HepG2 (cell line): Measurements from ENCODE around the gene TCFL5. TPM values are rescaled to one million over a fixed set of nuclear protein-coding genes. Genes with fewer than 3 reads are reported as not detected.

Experiments
- ATAC-seq: fragments of 200-7000 bp; cut with Tn5 transposase; 3 replicates; pipeline ENCODE4 v1.9.1; 2020; ENCODE audit warnings: mild to moderate bottlenecking, moderate library complexity
- BruUV-seq: library from RNA; stranded (reverse); fragments of 400-500 nt; replicated peaks from 2 replicates; lab custom pipeline; 2021; lab: Mats Ljungman, UMichigan
- CTCF ChIA-PET: fragments of 300-600 bp; formaldehyde crosslinking; extraction: SDS; loops from one replicate; lab custom pipeline; 2021; ENCODE audit warnings: low total read pairs, inconsistent platforms, low intra/inter-chr PET ratio; lab: Yijun Ruan, JAX
- POLR2A ChIA-PET: fragments of 350-600 bp; sonication (Branson Sonifier 250); formaldehyde crosslinking; loops from one replicate; lab custom pipeline; 2020; ENCODE audit warnings: antibody characterized with exemption, inconsistent platforms; lab: Yijun Ruan, JAX
- DNase-seq: peaks from one replicate; pipeline ENCODE4 v3.0.0-alpha.2; 2015; ENCODE audit warnings: low spot score
- FAIRE-seq: peaks from 3 replicates; lab custom pipeline; 2011; peaks lifted over from hg19 to GRCh38; lab: Jason Lieb, UNC
- H2AFZ ChIP-seq: one replicate; pipeline ENCODE4 v1.6.1; 2011; ENCODE audit warnings: low read length, inconsistent platforms
- H3K27ac ChIP-seq: fragments of 300-600 bp; 3 replicates; pipeline ENCODE4 v1.8.0; 2011; ENCODE audit warnings: mixed run types, mild to moderate bottlenecking, mixed read lengths, low read length, inconsistent platforms; ENCODE audit not compliant: insufficient read depth; ENCODE audit errors: extremely low read length
- H3K27me3 ChIP-seq, 2 experiments: fragments of 200-600 bp in 1 of 2; 2 replicates in 1 of 2; 3 replicates in 1 of 2; pipeline versions ENCODE4 v1.6.0 to v1.8.0; 2011; ENCODE audit warnings: low read length in 2 of 2, mild to moderate bottlenecking in 2 of 2, moderate library complexity in 2 of 2, inconsistent platforms in 1 of 2; ENCODE audit not compliant: insufficient read depth in 2 of 2, control insufficient read depth in 1 of 2
- H3K36me3 ChIP-seq, 2 experiments: fragments of 200-600 bp in 1 of 2; replicated peaks in 1 of 2; 2 replicates in 1 of 2; 3 replicates in 1 of 2; pipeline versions ENCODE4 v1.5.1 to v1.8.0; 2011; ENCODE audit warnings: low read length in 2 of 2, inconsistent platforms in 1 of 2; ENCODE audit not compliant: insufficient read depth in 2 of 2, control insufficient read depth in 1 of 2
- H3K4me1 ChIP-seq: 2 replicates; pipeline ENCODE4 v1.5.1; 2012; ENCODE audit warnings: low read length, inconsistent platforms; ENCODE audit not compliant: insufficient read depth
- H3K4me2 ChIP-seq: 2 replicates; pipeline ENCODE4 v1.6.0; 2011; ENCODE audit warnings: low read depth, low read length, inconsistent platforms
- H3K4me3 ChIP-seq, 3 experiments: fragments of 200-600 bp in 1 of 3; sonication (generic), shearing (Covaris generic) in 1 of 3; replicated peaks in 1 of 3; 2 replicates each; pipeline ENCODE4 v1.5.1; 2011 to 2016; ENCODE audit warnings: low read length in 3 of 3, inconsistent platforms in 2 of 3, low read depth in 2 of 3, mild to moderate bottlenecking in 2 of 3, control low read depth in 1 of 3, mixed read lengths in 1 of 3; ENCODE audit not compliant: insufficient read depth in 1 of 3
- H3K79me2 ChIP-seq: one replicate; pipeline ENCODE4 v1.6.1; 2011; ENCODE audit warnings: low read length, inconsistent platforms; ENCODE audit not compliant: insufficient read depth
- H3K9ac ChIP-seq: 2 replicates; pipeline ENCODE4 v1.6.0; 2011; ENCODE audit warnings: mild to moderate bottlenecking, low read depth, low read length, inconsistent platforms; ENCODE audit not compliant: insufficient read depth
- H3K9me3 ChIP-seq: 2 replicates; pipeline ENCODE4 v1.5.1; 2012; ENCODE audit warnings: mild to moderate bottlenecking, low read length
- H4K20me1 ChIP-seq: 2 replicates; pipeline ENCODE4 v1.6.0; 2011; ENCODE audit warnings: inconsistent platforms, mild to moderate bottlenecking, low read length, moderate library complexity; ENCODE audit not compliant: insufficient read depth
- HNF4A ChIP-seq: sonication (generic); formaldehyde crosslinking; IDR thresholded peaks from 2 replicates; pipeline ENCODE4 v1.4.0; 2020; ENCODE audit warnings: missing genetic modification reagents
- ZKSCAN5 ChIP-seq: sonication (generic); formaldehyde crosslinking; IDR thresholded peaks from 2 replicates; pipeline ENCODE4 v1.5.1; 2020; ENCODE audit warnings: mild to moderate bottlenecking, missing genetic modification reagents
- ZNF143 ChIP-seq: sonication (generic); formaldehyde crosslinking; IDR thresholded peaks from 2 replicates; pipeline ENCODE4 v1.4.0; 2020; ENCODE audit warnings: missing genetic modification reagents
- ZNF251 ChIP-seq: sonication (generic); formaldehyde crosslinking; IDR thresholded peaks from 2 replicates; pipeline ENCODE4 v1.9.0; 2021; ENCODE audit warnings: mild to moderate bottlenecking, missing genetic modification reagents
- ZNF430 ChIP-seq: sonication (generic); formaldehyde crosslinking; IDR thresholded peaks from 2 replicates; pipeline ENCODE4 v1.9.0; 2021; ENCODE audit warnings: mild to moderate bottlenecking, missing genetic modification reagents
- ZNF510 ChIP-seq: sonication (generic); formaldehyde crosslinking; IDR thresholded peaks from 2 replicates; pipeline ENCODE4 v1.4.0; 2020; ENCODE audit warnings: low read depth, mild to moderate bottlenecking, missing genetic modification reagents
- ZNF761 ChIP-seq: sonication (generic); formaldehyde crosslinking; conservative IDR thresholded peaks from 2 replicates; pipeline ENCODE4 v1.4.0; 2020; ENCODE audit warnings: mild to moderate bottlenecking, missing genetic modification reagents
- ZNF878 ChIP-seq: sonication (generic); formaldehyde crosslinking; IDR thresholded peaks from 2 replicates; pipeline ENCODE4 v1.8.1; 2023; ENCODE audit warnings: mild to moderate bottlenecking, missing genetic modification reagents, moderate library complexity
- WGBS: methylation state at CpG from one replicate; pipeline ENCODE4 v1.1.6; 2017; ENCODE audit warnings: low lambda C conversion rate; 5-methylcytosine and 5-hydroxymethylcytosine counted together
- in situ Hi-C: cut with HindIII; loops from 2 replicates; pipeline ENCODE4 v1.10.0; 2017; ENCODE audit warnings: low pct_unique_long_range_greater_than_20kb; ENCODE audit not compliant: extremely low pct_ligation_motif_present
- intact Hi-C: fragments of 100-400 bp; cut with micrococcal nuclease; formaldehyde crosslinking; loops from one replicate; pipeline ENCODE4 v1.10.0; 2022; ENCODE audit not compliant: unreplicated experiment
- polyA plus RNA-seq, 8 experiments: library from polyadenylated mRNA; depleted of rRNA in 3 of 8; stranded (reverse) in 7 of 8; unstranded in 1 of 8; fragments of >200 nt; fragmentation: Illumina TruSeq in 4 of 8; extraction: Trizol in 4 of 8; gene quantifications; 2 replicates each; pipeline versions ENCODE4 v1.2.1 to v1.2.3, GENCODE V29; 2011 to 2016; ENCODE audit warnings: low read depth in 4 of 8, missing spikeins in 1 of 8, mixed read lengths in 1 of 8; ENCODE audit not compliant: insufficient read depth in 1 of 8
- total RNA-seq, 5 experiments: library from RNA; depleted of rRNA; stranded (reverse); fragments of >200 nt; fragmentation: Illumina TruSeq; extraction: Trizol; gene quantifications; 2 replicates each; pipeline ENCODE4 v1.2.3, GENCODE V29; 2016; ENCODE audit warnings: low read depth in 1 of 5
- TF ChIP-seq, protein P1 (sequence below): sonication (generic); formaldehyde crosslinking; IDR thresholded peaks from 2 replicates; pipeline ENCODE4 v1.9.0; 2021; ENCODE audit warnings: missing genetic modification reagents, mild to moderate bottlenecking, borderline replicate concordance
- TF ChIP-seq, protein P2 (sequence below): sonication (generic); formaldehyde crosslinking; conservative IDR thresholded peaks from 2 replicates; pipeline ENCODE4 v1.8.0; 2022; ENCODE audit warnings: mild to moderate bottlenecking, moderate library complexity, missing genetic modification reagents
- TF ChIP-seq, protein P3 (sequence below): IDR thresholded peaks from 2 replicates; pipeline ENCODE4 v1.6.1; 2016; ENCODE audit warnings: low read depth
- TF ChIP-seq, protein P4 (sequence below): sonication (generic); formaldehyde crosslinking; IDR thresholded peaks from 2 replicates; pipeline ENCODE4 v1.5.1; 2020; ENCODE audit warnings: missing genetic modification reagents, mild to moderate bottlenecking, borderline replicate concordance

The TCFL5 gene
- total and polyA plus RNA-seq, 2 of the 13 experiments (the other 11 are each of a cell fraction or from before 2014, with no cell fraction given), result 14.8 to 20.0 TPM

DNA sequence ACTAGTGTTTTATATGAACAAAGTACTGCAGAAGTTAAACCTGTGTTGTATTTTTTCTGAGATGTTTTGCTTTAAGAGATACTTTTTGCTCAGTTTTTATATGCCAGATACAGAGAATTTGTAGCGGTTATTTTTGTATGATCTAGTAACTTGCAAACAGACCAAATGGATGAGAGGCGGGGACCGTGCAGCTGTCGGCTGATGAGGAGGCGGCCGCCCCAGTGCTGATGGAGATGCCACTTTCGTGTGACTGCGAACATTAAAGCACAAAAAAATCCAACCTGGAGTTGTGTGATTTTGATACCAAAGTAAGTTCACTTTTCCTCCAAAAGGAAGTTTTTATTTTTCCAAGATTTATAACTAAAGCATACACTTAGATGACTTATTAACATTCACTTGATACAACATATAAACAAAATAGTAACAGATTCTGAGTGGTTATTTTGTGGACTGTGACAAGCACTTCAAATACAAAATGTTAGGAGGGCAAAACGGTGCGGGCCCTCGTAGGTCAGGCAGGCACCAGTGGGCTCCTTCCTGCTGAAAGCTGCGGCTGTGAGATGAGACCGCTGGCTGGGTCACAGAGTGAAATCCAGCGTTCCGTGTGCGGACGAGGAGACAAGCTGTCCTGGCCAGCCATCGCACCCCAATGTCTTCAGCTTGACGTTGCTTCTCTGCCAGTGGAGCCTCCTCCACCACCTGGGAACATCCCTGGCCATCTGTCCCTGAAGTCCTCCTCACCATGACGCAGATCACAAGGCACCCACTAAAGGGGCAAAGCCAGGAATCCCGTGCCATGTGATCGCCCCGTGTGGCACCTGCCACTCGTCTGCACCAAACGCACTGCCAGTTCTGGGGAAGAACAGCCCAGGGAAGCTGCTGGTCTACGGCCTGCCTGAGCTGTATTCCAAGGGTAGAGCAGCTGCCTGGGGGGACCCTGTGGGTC lies 61.0 kb downstream of the TCFL5 start:
- Histone ChIP-seq H3K79me2 (peaks cover 11% of the 10 kb centered on the region), H3K36me3 (peaks cover 27 to 36% of the 10 kb centered on the region in 2 experiments), H3K27ac (no peak overlapping the region), H3K4me2 (no peak overlapping the region), H4K20me1 (peaks cover 5% of the 10 kb centered on the region; the same call in 1 of the 2 replicates), H3K4me1 (peaks cover 37% of the 10 kb centered on the region), H2AFZ (no peak overlapping the region), H3K9ac (no peak overlapping the region), H3K9me3 (no peaks in the 10 kb centered on the region), H3K4me3 (no peak overlapping the region), H3K27me3 (no peaks in the 10 kb centered on the region)
- in situ Hi-C loops (no loop called here), intact Hi-C loops (no loop called here)
- 95% methylated on average over 26 of the region's 26 CpGs for WGBS
- DNase-seq (no peak), FAIRE-seq (no peak), ATAC-seq (no peak)
- CTCF ChIA-PET, result interaction anchor here (0.8 kb wide), 1 partner anchor 8 kb away, joined by 3 read pairs; no protein-coding TSS in a partner anchor
- POLR2A ChIA-PET, result no interaction called here
- BruUV-seq, result no TSS peak
- no peak for TF ChIP-seq ZNF761 (CRISPR knock-in tag)
- TF ChIP-seq ZNF510 (CRISPR knock-in tag), result no peak
- TF ChIP-seq, protein P1, sequence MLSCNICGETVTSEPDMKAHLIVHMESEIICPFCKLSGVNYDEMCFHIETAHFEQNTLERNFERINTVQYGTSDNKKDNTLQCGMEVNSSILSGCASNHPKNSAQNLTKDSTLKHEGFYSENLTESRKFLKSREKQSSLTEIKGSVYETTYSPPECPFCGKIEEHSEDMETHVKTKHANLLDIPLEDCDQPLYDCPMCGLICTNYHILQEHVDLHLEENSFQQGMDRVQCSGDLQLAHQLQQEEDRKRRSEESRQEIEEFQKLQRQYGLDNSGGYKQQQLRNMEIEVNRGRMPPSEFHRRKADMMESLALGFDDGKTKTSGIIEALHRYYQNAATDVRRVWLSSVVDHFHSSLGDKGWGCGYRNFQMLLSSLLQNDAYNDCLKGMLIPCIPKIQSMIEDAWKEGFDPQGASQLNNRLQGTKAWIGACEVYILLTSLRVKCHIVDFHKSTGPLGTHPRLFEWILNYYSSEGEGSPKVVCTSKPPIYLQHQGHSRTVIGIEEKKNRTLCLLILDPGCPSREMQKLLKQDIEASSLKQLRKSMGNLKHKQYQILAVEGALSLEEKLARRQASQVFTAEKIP (CRISPR knock-in tag), result no peak
- no peak for TF ChIP-seq ZKSCAN5
- TF ChIP-seq ZNF251 (CRISPR knock-in tag), result no peak
- TF ChIP-seq, protein P2, sequence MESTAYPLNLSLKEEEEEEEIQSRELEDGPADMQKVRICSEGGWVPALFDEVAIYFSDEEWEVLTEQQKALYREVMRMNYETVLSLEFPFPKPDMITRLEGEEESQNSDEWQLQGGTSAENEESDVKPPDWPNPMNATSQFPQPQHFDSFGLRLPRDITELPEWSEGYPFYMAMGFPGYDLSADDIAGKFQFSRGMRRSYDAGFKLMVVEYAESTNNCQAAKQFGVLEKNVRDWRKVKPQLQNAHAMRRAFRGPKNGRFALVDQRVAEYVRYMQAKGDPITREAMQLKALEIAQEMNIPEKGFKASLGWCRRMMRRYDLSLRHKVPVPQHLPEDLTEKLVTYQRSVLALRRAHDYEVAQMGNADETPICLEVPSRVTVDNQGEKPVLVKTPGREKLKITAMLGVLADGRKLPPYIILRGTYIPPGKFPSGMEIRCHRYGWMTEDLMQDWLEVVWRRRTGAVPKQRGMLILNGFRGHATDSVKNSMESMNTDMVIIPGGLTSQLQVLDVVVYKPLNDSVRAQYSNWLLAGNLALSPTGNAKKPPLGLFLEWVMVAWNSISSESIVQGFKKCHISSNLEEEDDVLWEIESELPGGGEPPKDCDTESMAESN, result no peak
- TF ChIP-seq, protein P3, sequence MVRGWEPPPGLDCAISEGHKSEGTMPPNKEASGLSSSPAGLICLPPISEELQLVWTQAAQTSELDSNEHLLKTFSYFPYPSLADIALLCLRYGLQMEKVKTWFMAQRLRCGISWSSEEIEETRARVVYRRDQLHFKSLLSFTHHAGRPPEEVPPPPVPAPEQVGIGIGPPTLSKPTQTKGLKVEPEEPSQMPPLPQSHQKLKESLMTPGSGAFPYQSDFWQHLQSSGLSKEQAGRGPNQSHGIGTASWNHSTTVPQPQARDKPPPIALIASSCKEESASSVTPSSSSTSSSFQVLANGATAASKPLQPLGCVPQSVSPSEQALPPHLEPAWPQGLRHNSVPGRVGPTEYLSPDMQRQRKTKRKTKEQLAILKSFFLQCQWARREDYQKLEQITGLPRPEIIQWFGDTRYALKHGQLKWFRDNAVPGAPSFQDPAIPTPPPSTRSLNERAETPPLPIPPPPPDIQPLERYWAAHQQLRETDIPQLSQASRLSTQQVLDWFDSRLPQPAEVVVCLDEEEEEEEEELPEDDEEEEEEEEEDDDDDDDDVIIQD (CRISPR knock-in tag), result no peak
- no peak for TF ChIP-seq HNF4A
- no peak for TF ChIP-seq ZNF143 (CRISPR knock-in tag)
- TF ChIP-seq ZNF878 (CRISPR knock-in tag), result no peak
- TF ChIP-seq, protein P4, sequence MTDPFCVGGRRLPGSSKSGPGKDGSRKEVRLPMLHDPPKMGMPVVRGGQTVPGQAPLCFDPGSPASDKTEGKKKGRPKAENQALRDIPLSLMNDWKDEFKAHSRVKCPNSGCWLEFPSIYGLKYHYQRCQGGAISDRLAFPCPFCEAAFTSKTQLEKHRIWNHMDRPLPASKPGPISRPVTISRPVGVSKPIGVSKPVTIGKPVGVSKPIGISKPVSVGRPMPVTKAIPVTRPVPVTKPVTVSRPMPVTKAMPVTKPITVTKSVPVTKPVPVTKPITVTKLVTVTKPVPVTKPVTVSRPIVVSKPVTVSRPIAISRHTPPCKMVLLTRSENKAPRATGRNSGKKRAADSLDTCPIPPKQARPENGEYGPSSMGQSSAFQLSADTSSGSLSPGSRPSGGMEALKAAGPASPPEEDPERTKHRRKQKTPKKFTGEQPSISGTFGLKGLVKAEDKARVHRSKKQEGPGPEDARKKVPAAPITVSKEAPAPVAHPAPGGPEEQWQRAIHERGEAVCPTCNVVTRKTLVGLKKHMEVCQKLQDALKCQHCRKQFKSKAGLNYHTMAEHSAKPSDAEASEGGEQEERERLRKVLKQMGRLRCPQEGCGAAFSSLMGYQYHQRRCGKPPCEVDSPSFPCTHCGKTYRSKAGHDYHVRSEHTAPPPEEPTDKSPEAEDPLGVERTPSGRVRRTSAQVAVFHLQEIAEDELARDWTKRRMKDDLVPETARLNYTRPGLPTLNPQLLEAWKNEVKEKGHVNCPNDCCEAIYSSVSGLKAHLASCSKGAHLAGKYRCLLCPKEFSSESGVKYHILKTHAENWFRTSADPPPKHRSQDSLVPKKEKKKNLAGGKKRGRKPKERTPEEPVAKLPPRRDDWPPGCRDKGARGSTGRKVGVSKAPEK (CRISPR knock-in tag), result no peak
- no peak for TF ChIP-seq ZNF430 (CRISPR knock-in tag)
